Central memory CD8-positive, alpha-beta T cell (primary cell): ENCODE data around the gene TUBGCP6.

ENCODE experiments used
- ATAC-seq: fragments of 150-1000 bp; cut with Tn5 transposase; replicated peaks from 2 replicates; pipeline ENCODE4 v1.10.0; 2022; ENCODE audit warnings: mild to moderate bottlenecking, moderate FRiP score, moderate number of reproducible peaks; ENCODE audit not compliant: poor library complexity, severe bottlenecking; ENCODE audit errors: extremely low read depth
- DNase-seq, 2 donors: peaks; one replicate each; pipeline ENCODE4 v3.0.0; 2021; ENCODE audit warnings: low spot score in 2 of 2
- H3K27ac Mint-ChIP-seq: one replicate; pipeline ENCODE4 v1.8.0; 2022; ENCODE audit warnings: low read depth, mild to moderate bottlenecking, moderate library complexity, mixed read lengths
- H3K27me3 Mint-ChIP-seq: one replicate; pipeline ENCODE4 v1.8.0; 2022; ENCODE audit warnings: mixed read lengths
- H3K36me3 Mint-ChIP-seq: one replicate; pipeline ENCODE4 v1.8.0; 2022; ENCODE audit warnings: mild to moderate bottlenecking, moderate library complexity, mixed read lengths; ENCODE audit not compliant: insufficient read depth
- H3K4me1 Mint-ChIP-seq: one replicate; pipeline ENCODE4 v1.8.0; 2022; ENCODE audit warnings: mixed read lengths
- H3K4me3 Mint-ChIP-seq: one replicate; pipeline ENCODE4 v1.8.0; 2022; ENCODE audit warnings: mild to moderate bottlenecking, moderate library complexity, mixed read lengths
- H3K9me3 Mint-ChIP-seq: one replicate; pipeline ENCODE4 v1.8.0; 2022; ENCODE audit warnings: mixed read lengths

TUBGCP6 gene

DNA sequence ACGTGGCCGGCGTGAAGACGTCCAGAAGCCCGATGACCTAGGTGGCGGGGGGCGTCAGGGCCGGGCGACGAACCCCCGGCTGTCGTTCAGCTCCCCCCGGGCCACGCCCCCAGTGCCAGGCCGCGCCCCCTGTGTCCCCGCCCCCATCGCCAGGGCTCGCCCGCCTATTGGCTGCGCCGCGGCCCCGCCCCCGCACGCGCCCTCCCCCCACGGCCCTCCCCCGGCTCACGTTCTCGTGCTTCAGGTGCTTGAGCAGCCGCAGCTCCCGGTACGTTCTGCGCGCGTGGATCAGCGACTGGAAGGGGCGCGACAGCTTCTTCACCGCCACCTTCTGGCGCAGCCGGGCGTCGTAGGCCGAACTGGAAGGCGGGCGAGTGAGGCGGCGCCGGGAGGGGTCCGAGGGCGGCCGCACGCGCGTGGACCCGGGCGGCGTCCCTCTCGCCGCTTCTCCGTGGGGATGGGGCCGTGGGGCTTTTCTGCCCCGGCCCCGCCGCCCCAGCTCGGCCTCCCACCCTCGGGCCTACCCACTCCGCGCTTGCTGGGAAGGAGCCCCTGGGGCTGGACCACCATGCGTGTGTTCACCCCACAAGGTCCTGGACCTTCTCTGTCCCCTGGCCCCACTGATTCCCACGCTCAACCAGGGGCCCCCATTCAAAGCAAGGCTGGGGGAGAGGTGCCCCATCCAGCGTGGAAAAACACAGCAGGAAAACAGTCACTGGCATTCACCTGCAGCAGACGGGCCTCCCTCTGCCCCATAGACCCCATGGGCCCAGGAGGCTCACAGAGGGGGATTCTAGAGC, 23.0 kb upstream of the TUBGCP6 start:
- no peaks in the 10 kb centered on the region for H3K36me3 Mint-ChIP-seq
- H3K4me3 Mint-ChIP-seq, result no peak overlapping the region
- no peak overlapping the region for H3K27ac Mint-ChIP-seq
- no peaks in the 10 kb centered on the region for H3K4me1 Mint-ChIP-seq
- H3K9me3 Mint-ChIP-seq, result no peaks in the 10 kb centered on the region
- DNase-seq (no peak), ATAC-seq (no peak)
- peaks cover 4% of the 10 kb centered on the region for H3K27me3 Mint-ChIP-seq

DNA sequence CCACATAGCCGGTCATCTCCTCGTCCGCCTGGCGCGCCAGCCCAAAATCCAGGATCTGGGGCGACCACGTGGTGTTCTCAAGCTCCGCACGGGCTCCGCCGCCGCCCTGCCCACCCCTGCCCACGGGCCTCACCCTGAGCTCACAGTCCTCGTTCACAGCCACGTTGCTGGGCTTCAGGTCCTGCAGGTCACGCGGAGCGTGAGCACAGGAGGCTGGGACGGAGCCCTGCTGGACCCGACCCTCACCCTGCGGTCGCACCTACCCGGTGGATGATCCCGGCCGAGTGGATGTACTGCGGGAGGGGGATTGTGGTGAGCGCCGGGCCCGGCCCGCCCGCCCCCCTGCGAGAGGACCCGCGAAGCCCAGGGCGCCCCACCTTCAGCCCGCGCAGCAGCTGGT, 22.2 kb upstream of the TUBGCP6 start:
- DNase-seq (no peak), ATAC-seq (no peak)
- no peak overlapping the region for H3K27ac Mint-ChIP-seq
- H3K27me3 Mint-ChIP-seq, result peaks cover 12% of the 10 kb centered on the region
- H3K4me1 Mint-ChIP-seq, result peaks cover 4% of the 10 kb centered on the region
- no peaks in the 10 kb centered on the region for H3K36me3 Mint-ChIP-seq
- H3K9me3 Mint-ChIP-seq, result no peaks in the 10 kb centered on the region
- H3K4me3 Mint-ChIP-seq, result no peak overlapping the region

DNA sequence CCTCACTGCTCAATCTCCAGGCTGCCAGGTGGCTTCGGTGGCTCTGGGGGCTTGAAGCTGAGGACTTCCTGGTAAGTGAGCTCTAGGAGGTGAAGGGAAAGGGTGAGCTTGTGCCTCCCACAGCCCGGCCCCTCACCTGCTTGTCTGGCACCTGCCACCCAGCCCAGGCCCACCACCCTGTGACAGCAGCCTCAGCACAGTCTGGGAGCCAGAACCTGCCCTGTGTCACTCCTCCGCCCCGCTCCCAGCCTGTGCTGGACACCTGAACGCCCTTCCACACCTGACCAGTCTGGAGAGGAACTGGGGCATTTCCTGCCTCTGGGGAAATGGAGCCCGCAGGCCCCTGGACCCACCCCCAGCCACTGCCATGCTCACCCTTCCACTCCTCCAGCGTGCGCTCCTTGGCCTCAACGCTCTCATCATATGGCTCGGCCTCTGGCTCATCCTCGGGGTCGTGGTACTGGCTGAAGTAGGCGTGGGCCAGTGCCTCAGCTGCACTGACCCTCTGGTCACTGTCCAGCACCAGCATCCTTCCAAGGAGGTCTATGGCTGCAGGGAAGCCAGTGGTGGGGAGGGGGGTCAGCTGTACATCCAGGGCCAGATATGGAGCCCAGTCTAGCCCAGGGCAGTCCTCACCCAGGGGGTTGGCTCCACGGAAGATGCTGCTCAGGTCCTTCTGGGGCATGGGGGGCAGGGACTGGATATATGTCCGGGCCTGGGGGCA, 20.3 kb upstream of the TUBGCP6 start:
- H3K4me1 Mint-ChIP-seq, result peaks cover 5% of the 10 kb centered on the region
- no peak overlapping the region for H3K4me3 Mint-ChIP-seq
- no peak for DNase-seq
- peaks cover 14% of the 10 kb centered on the region for H3K27me3 Mint-ChIP-seq
- ATAC-seq, result no peak
- no peaks in the 10 kb centered on the region for H3K36me3 Mint-ChIP-seq
- H3K9me3 Mint-ChIP-seq, result no peaks in the 10 kb centered on the region
- no peak overlapping the region for H3K27ac Mint-ChIP-seq

DNA sequence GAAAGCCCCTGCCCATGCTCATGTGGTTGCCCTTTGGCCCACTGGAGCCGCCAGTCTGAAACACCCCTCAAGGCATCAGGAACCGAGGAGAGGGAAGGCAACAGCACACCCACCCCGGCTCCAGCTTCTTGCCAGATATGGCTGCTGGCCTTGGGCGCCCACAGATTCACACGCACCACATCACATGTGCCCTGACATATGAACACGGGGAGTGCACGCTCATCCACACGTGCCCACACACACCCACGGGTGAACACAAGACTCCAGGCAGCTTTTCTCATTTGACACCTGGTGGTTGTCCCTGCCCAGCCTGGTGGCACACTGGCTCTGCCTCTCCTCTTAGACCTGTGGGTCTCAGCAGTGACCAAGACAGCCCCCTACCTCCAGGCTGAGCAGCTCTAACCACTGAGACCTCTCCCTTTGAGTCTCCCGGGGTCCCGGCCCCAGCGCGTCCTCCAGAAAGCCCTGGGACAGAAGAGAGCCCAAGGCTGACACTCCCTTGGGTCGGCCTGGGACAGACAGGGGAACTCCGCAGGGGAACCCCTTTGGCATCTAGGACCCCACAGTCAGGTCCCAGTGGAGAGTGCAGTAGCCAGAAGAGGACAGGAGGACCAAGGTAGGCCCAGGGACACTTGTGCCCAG, 19.4 kb upstream of the TUBGCP6 start:
- Mint-ChIP-seq H3K27ac (no peak overlapping the region), H3K36me3 (peaks cover 2% of the 10 kb centered on the region), H3K9me3 (no peaks in the 10 kb centered on the region), H3K4me1 (peaks cover 5% of the 10 kb centered on the region), H3K4me3 (no peak overlapping the region), H3K27me3 (peaks cover 14% of the 10 kb centered on the region)
- DNase-seq (no peak), ATAC-seq (no peak)

DNA sequence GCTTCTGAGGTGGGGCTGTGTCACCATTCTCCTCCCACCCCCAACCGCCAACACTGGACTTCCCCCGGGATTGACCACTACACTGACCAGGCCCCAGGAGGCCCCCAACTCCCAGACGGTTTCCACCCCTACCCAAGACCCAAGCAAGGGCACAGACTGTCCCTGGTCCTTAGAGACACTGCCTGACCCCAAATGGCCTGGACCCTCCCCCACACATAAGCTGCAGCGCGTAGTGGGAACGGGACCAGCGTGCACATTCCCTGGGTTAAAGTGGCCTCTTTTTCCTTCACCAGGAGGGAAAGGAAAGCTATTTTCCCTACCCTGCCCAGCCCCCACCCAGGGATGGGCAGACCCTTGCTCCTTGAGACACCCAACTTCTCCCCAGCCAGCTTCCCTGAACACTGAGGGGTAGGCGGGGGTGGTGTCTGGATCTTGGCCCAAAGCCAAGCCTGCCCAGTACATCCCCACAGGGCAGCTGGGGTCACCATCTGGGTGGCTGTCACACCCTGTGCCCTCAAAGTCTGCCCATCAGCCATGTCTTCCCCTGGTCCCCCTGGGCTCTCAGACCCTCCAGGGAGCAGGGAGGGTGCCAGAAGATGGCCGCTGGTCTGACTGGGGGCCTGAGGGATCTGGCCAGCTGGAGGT, 18.3 kb upstream of the TUBGCP6 start:
- H3K27ac Mint-ChIP-seq, result no peak overlapping the region
- H3K4me1 Mint-ChIP-seq, result peaks cover 5% of the 10 kb centered on the region
- peaks cover 4% of the 10 kb centered on the region for H3K36me3 Mint-ChIP-seq
- peaks cover 14% of the 10 kb centered on the region for H3K27me3 Mint-ChIP-seq
- no peaks in the 10 kb centered on the region for H3K9me3 Mint-ChIP-seq
- H3K4me3 Mint-ChIP-seq, result peak overlapping the region; percentile 36
- DNase-seq (no peak), ATAC-seq (no peak)

DNA sequence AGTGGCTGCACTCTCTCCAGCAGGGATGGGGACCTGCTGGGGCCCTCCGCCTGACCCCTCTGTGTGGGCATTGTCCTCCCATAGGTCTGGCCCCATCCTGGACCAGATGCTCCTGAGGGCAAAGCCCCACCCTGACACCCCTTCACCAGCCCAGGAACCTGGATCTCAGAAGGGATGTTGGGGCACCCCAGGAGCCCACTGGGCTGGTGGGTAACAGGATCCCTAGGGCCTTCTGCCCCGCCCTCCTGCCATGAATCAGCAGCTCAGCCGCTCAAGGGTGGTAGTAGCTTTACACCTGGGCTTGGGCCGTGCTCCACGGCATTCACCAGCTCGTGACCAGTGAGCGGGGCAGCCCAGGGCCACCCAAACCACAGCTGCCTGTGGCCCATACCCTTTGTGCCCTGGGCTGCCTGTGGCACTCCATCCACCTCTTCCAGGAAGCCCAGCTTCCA, 17.7 kb upstream of the TUBGCP6 start:
- peaks cover 5% of the 10 kb centered on the region for H3K4me1 Mint-ChIP-seq
- H3K9me3 Mint-ChIP-seq, result no peaks in the 10 kb centered on the region
- peaks cover 4% of the 10 kb centered on the region for H3K36me3 Mint-ChIP-seq
- no peak for ATAC-seq
- H3K4me3 Mint-ChIP-seq, result peak overlapping the region; percentile 73
- H3K27ac Mint-ChIP-seq, result no peak overlapping the region
- DNase-seq, result no peak
- peaks cover 14% of the 10 kb centered on the region for H3K27me3 Mint-ChIP-seq

DNA sequence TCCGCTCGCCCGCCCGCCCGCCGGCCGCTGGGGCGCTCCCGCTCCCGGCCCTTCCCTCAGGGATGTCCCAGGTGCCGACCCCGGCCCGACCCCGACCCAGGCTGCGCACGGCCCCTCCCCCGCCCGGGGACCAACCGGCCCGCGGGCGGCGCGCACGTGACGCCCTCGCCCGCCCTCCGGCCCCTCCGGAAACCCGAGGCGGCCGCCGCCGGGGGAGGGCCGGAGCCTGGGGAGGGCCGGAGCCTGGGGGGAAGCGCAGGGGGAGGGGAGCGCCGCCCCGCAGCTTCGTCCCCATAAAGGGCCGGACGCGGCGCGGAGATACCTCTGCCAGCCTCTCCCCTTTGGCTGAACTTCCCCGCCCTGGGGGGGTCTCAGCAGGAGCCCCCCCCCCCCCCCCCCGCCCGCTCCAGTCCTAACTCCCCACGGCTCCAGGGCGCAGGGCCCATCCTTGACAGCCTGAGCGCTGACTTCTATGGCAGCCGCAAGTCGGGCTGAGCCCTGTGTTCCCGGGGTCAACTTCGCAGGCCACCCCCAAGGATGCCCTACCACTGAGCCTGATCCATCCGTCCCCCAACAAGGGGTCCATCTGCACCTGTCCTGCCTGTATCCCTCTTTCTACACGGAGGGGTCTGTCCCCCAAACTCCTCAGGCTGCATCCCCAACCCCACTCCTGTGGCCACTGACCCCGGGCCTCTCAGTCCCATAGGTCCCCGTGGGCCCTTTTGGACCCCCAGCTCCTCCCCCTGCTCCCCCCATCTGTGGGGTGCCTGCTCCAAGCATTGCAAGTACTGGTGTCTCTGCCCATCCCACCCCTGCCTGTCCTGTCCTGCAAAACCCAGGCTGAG, 17.0 kb upstream of the TUBGCP6 start, which contains the start of gene MAPK12:
Gene MAPK12, minus strand, starts transcription at position 69 of the 845 bp plus-strand sequence. CDS start 174 bp downstream, outside the sequence.
- DNase-seq, result no peak
- no peak for ATAC-seq
- H3K4me3 Mint-ChIP-seq, result peak within 1 kb of the TSS; percentile 73
- no peaks in the 10 kb centered on the region for H3K9me3 Mint-ChIP-seq
- peaks cover 14% of the 10 kb centered on the region for H3K27me3 Mint-ChIP-seq
- no peak within 1 kb of the TSS for H3K27ac Mint-ChIP-seq
- H3K4me1 Mint-ChIP-seq, result peaks cover 5% of the 10 kb centered on the region
- peaks cover 4% of the 10 kb centered on the region for H3K36me3 Mint-ChIP-seq

DNA sequence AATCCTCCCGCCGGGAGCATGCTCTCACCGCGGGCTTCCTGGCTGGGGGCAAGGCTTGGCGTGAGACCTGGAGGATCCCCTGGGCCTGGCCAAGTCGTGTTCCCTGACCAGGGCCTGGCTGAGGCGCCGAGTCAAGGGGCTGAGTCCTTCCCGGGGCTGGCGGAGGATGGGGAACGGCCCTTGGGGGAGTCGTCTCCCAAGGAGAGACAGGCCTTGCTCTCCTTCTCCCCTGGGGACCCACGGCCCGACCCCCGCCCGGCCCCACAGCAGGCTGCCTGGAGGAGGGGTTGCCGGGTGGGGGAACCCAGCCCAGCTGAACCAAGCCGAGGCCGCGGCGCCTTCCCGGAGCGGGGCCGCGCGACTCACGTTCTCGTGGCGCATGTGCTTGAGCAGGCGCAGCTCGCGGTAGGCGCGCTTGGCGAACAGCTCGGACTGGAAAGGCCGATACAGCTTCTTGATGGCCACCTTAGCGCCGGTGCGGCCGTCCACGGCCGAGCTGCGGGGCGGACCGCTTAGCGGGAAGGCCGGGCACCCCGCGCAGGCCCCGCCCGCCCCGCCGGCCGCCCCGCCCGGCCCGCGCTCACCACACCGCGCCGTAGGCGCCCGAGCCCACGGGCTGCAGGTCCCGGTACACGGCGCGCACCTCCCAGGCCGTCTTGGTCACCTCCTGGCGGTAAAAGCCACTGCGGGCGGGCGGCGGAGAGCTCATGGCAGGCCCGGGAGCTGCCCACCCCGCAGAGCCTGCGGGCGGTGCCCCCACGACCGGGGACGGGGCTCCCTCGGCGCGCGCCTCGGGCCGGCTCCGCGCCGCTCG, 16.2 kb upstream of the TUBGCP6 start:
- H3K4me3 Mint-ChIP-seq, result no peak overlapping the region
- ATAC-seq (peak; percentile 29), DNase-seq (no peak)

DNA sequence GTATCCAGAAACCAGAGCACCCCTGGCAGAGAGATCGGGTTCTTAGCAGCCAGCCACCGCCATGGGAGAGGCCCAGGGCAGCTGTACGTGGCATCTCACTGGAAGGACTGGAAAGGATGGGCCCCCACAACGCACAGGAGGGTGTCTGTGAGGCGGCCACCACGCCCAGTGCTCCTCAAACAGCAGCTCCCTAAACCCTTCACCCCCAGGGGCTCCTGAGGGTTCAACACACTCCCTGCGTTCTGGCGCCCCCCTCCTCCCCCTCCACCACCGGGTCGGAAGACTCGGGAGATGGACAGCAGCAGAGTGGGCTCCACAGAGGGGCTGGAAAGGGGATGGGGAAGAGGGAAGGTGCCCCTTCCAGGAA, 15.6 kb upstream of the TUBGCP6 start:
- H3K4me1 Mint-ChIP-seq, result peaks cover 5% of the 10 kb centered on the region
- no peak overlapping the region for H3K27ac Mint-ChIP-seq
- H3K9me3 Mint-ChIP-seq, result no peaks in the 10 kb centered on the region
- no peak overlapping the region for H3K4me3 Mint-ChIP-seq
- ATAC-seq (no peak), DNase-seq (no peak)
- peaks cover 14% of the 10 kb centered on the region for H3K27me3 Mint-ChIP-seq
- peaks cover 4% of the 10 kb centered on the region for H3K36me3 Mint-ChIP-seq

More for the DNA sequence above, 16.2 kb upstream of the TUBGCP6 start:
- Mint-ChIP-seq H3K27me3 (peaks cover 14% of the 10 kb centered on the region), H3K27ac (no peak overlapping the region), H3K36me3 (peaks cover 4% of the 10 kb centered on the region), H3K4me1 (peaks cover 5% of the 10 kb centered on the region), H3K9me3 (no peaks in the 10 kb centered on the region)

GRCh38 chr22:50259302-50259701, 14.5 kb upstream of the TUBGCP6 start:
- peaks cover 7% of the 10 kb centered on the region for H3K36me3 Mint-ChIP-seq
- H3K4me3 Mint-ChIP-seq, result peak overlapping the region; percentile 38
- ATAC-seq, result no peak
- peaks cover 14% of the 10 kb centered on the region for H3K27me3 Mint-ChIP-seq
- no peaks in the 10 kb centered on the region for H3K9me3 Mint-ChIP-seq
- peaks cover 5% of the 10 kb centered on the region for H3K4me1 Mint-ChIP-seq
- no peak overlapping the region for H3K27ac Mint-ChIP-seq
- DNase-seq, result no peak
